Measurements from ENCODE around the gene POLL.

Gene POLL

DNA sequence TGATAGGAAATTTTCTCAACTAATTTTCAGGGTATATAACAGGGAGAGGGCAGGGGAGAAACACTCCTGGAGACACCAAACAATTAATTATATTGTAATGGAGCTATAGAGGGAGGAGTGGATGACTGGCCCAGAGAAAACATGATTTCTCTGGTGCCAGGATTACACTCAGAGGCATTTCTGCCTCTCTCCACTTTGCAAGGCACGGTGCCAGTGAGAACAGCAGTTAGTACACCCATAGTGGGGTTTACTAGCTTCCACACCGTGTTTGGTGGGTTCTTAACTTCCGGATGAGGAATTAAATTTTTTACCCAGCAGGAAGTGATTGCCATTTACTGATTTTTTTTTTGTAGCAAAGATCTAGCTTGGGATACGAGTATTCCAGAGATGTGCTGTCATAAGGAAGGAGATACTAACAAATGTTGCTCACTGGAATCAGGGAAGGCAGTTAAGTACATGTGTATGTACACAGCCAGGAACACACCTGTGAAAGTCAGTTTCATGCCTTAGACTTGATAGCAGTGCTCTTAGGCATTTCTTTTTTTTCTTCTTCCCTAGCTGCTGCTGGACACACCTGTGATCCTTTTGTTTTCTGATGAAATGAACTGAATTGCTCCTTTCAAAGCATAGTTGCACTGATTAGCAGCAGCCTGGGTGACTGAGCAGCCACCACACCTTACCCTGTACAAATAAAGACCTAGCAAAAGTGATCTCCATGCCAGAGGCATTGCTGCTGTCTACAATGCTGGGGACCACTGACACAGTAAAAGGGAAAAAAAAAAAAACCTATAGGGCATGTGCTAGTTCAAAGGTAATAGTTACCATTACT, 58.1 kb downstream of the POLL start:
- Histone ChIP-seq H3K9me3 (ENCODE audit: control insufficient read depth, insufficient read depth, low read length) (no peaks in the 10 kb centered on the region), H3K4me3 (ENCODE audit: low read length) (no peak overlapping the region), H4K20me1 (ENCODE audit: control insufficient read depth, insufficient read depth, low read depth, low read length) (no peaks in the 10 kb centered on the region), H3F3A (ENCODE audit: control insufficient read depth, insufficient read depth) (no peaks in the 10 kb centered on the region), H3K4me2 (ENCODE audit: low read length) (no peak overlapping the region), H3K4me1 (ENCODE audit: control insufficient read depth, low read length) (peaks cover 10% of the 10 kb centered on the region), H3K36me3 (ENCODE audit: control insufficient read depth, low read length) (no peaks in the 10 kb centered on the region), H3K9me2 (replicated peaks; ENCODE audit: control insufficient read depth, low read length) (no peaks in the 10 kb centered on the region), H3K27ac (ENCODE audit: low read depth, low read length) (no peak overlapping the region), H3K79me2 (ENCODE audit: control insufficient read depth, low read length) (no peaks in the 10 kb centered on the region), H3K27me3 (ENCODE audit: control insufficient read depth, low read length) (no peaks in the 10 kb centered on the region)
- TF ChIP-seq, protein P1, sequence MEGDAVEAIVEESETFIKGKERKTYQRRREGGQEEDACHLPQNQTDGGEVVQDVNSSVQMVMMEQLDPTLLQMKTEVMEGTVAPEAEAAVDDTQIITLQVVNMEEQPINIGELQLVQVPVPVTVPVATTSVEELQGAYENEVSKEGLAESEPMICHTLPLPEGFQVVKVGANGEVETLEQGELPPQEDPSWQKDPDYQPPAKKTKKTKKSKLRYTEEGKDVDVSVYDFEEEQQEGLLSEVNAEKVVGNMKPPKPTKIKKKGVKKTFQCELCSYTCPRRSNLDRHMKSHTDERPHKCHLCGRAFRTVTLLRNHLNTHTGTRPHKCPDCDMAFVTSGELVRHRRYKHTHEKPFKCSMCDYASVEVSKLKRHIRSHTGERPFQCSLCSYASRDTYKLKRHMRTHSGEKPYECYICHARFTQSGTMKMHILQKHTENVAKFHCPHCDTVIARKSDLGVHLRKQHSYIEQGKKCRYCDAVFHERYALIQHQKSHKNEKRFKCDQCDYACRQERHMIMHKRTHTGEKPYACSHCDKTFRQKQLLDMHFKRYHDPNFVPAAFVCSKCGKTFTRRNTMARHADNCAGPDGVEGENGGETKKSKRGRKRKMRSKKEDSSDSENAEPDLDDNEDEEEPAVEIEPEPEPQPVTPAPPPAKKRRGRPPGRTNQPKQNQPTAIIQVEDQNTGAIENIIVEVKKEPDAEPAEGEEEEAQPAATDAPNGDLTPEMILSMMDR (IDR thresholded peaks at IDR 0.05; ENCODE audit: low read depth, low read length, poor library complexity, severe bottlenecking): no peak
- TF ChIP-seq EZH2phosphoT487 (IDR thresholded peaks at IDR 0.05; ENCODE audit: borderline replicate concordance, low read length): no peak

DNA sequence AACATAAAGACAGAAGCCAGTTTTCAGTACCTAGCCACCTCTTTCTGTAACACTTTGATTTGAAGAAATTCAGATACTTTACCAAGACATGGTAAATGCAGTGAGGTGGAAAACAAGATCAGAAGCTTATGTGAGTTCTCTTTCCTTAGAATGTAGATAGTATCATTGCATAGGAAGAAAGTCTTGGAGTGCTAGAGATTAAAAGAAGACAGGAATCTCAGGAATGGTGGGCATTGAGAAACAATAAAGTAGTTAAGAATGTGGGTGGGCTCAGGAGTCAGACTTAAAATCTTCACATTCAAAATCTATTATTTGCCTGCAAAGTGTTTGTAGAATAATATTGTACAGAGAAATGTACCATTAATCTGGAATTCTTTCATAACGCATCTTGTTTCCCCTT, 58.9 kb downstream of the POLL start:
- Histone ChIP-seq H3K4me2 (ENCODE audit: low read length) (no peak overlapping the region), H3K79me2 (ENCODE audit: control insufficient read depth, low read length) (no peaks in the 10 kb centered on the region), H4K20me1 (ENCODE audit: control insufficient read depth, insufficient read depth, low read depth, low read length) (no peaks in the 10 kb centered on the region), H3K4me3 (ENCODE audit: low read length) (no peak overlapping the region), H3K27me3 (ENCODE audit: control insufficient read depth, low read length) (no peaks in the 10 kb centered on the region), H3F3A (ENCODE audit: control insufficient read depth, insufficient read depth) (no peaks in the 10 kb centered on the region), H3K27ac (ENCODE audit: low read depth, low read length) (no peak overlapping the region), H3K9me2 (replicated peaks; ENCODE audit: control insufficient read depth, low read length) (no peaks in the 10 kb centered on the region), H3K9me3 (ENCODE audit: control insufficient read depth, insufficient read depth, low read length) (no peaks in the 10 kb centered on the region), H3K4me1 (ENCODE audit: control insufficient read depth, low read length) (peaks cover 10% of the 10 kb centered on the region), H3K36me3 (ENCODE audit: control insufficient read depth, low read length) (no peaks in the 10 kb centered on the region)
- TF ChIP-seq, protein P1 (IDR thresholded peaks at IDR 0.05; ENCODE audit: low read depth, low read length, poor library complexity, severe bottlenecking): no peak
- TF ChIP-seq EZH2phosphoT487 (IDR thresholded peaks at IDR 0.05; ENCODE audit: borderline replicate concordance, low read length): no peak

All from DOHH2 (cell line).